GM23248 (cell line): ENCODE measurements around the gene NFYA. TPM values are rescaled to one million over a fixed set of nuclear protein-coding genes. Genes with fewer than 3 reads are reported as not detected.

Experiments
- DNase-seq: peaks from one replicate; pipeline ENCODE4 v3.0.0-alpha.2; 2015
- H2AFZ ChIP-seq: fragments of 200-600 bp; sonication (generic); 2 replicates; pipeline ENCODE4 v1.6.1; 2016; ENCODE audit warnings: antibody characterized with exemption
- H3F3A ChIP-seq: fragments of 200-600 bp; sonication (generic); 2 replicates; pipeline ENCODE4 v1.6.1; 2016; ENCODE audit warnings: mild to moderate bottlenecking, antibody characterized with exemption, mixed run types; ENCODE audit not compliant: insufficient read depth
- H3K27ac ChIP-seq: fragments of 200-600 bp; sonication (generic); 2 replicates; pipeline ENCODE4 v1.5.1; 2016; ENCODE audit warnings: mild to moderate bottlenecking
- H3K27me3 ChIP-seq: fragments of 200-600 bp; sonication (generic); replicated peaks from 2 replicates; pipeline ENCODE4 v1.6.1; 2016; ENCODE audit warnings: mild to moderate bottlenecking; ENCODE audit not compliant: insufficient read depth
- H3K36me3 ChIP-seq: fragments of 200-600 bp; sonication (generic); 2 replicates; pipeline ENCODE4 v1.6.1; 2016; ENCODE audit warnings: low read depth, mild to moderate bottlenecking
- H3K4me1 ChIP-seq: fragments of 200-600 bp; sonication (generic); 2 replicates; pipeline ENCODE4 v1.6.1; 2016; ENCODE audit warnings: mild to moderate bottlenecking; ENCODE audit not compliant: insufficient read depth
- H3K4me2 ChIP-seq: fragments of 200-600 bp; sonication (generic); one replicate; pipeline ENCODE4 v1.6.1; 2016; ENCODE audit warnings: mild to moderate bottlenecking; ENCODE audit not compliant: unreplicated experiment
- H3K4me3 ChIP-seq: fragments of 200-600 bp; sonication (generic); 2 replicates; pipeline ENCODE4 v1.5.1; 2016; ENCODE audit warnings: mild to moderate bottlenecking
- H3K79me2 ChIP-seq: fragments of 200-600 bp; sonication (generic); 2 replicates; pipeline ENCODE4 v1.6.1; 2016; ENCODE audit warnings: mild to moderate bottlenecking; ENCODE audit not compliant: insufficient read depth
- H3K9ac ChIP-seq: fragments of 200-600 bp; sonication (generic); 2 replicates; pipeline ENCODE4 v1.6.1; 2016; ENCODE audit warnings: mild to moderate bottlenecking
- H3K9me2 ChIP-seq: fragments of 200-600 bp; sonication (generic); 2 replicates; pipeline ENCODE4 v1.6.1; 2016; ENCODE audit warnings: mixed run types, mild to moderate bottlenecking, moderate library complexity; ENCODE audit not compliant: insufficient read depth
- H3K9me3 ChIP-seq: fragments of 200-600 bp; sonication (generic); one replicate; pipeline ENCODE4 v1.6.1; 2017; ENCODE audit warnings: low read depth
- H4K20me1 ChIP-seq: fragments of 200-600 bp; sonication (generic); 2 replicates; pipeline ENCODE4 v1.6.0; 2016; ENCODE audit not compliant: insufficient read depth
- EZH2 ChIP-seq: fragments of 200-600 bp; sonication (generic); IDR thresholded peaks from 2 replicates; pipeline ENCODE4 v1.6.1; 2018; ENCODE audit warnings: antibody characterized with exemption, mild to moderate bottlenecking; ENCODE audit not compliant: insufficient read depth, poor library complexity, severe bottlenecking
- EZH2phosphoT487 ChIP-seq: fragments of 200-600 bp; sonication (generic); IDR thresholded peaks from 2 replicates; pipeline ENCODE4 v1.6.1; 2018; ENCODE audit warnings: antibody characterized with exemption, moderate library complexity, mild to moderate bottlenecking, low read depth; ENCODE audit not compliant: insufficient read depth
- WGBS, 2 experiments: methylation state at CpG; one replicate each; pipeline ENCODE4 v1.1.6; 2015 to 2017; ENCODE audit warnings: low lambda C conversion rate in 2 of 2, low coverage in 1 of 2; ENCODE audit errors: missing lambda C conversion rate in 2 of 2; 5-methylcytosine and 5-hydroxymethylcytosine counted together
- in situ Hi-C: fragments of 300-500 bp; cut with MboI; formaldehyde crosslinking; loops from 2 replicates; pipeline ENCODE4 v1.15.0; 2020
- polyA plus RNA-seq: library from polyadenylated mRNA; unstranded; fragments of >200 nt; fragmentation: Nextera tagmentation; extraction: Ambion mirVana; gene quantifications from 2 replicates; pipeline ENCODE4 v1.2.1, GENCODE V29; 2016
- total RNA-seq: library from RNA; depleted of rRNA; stranded (reverse); fragments of >200 nt; shearing (Covaris generic); gene quantifications from 2 replicates; pipeline ENCODE4 v1.2.3, GENCODE V29; 2014

NFYA gene
- total and polyA plus RNA-seq, 2 experiments from 2014 or later, result 8.8 to 9.4 TPM

DNA sequence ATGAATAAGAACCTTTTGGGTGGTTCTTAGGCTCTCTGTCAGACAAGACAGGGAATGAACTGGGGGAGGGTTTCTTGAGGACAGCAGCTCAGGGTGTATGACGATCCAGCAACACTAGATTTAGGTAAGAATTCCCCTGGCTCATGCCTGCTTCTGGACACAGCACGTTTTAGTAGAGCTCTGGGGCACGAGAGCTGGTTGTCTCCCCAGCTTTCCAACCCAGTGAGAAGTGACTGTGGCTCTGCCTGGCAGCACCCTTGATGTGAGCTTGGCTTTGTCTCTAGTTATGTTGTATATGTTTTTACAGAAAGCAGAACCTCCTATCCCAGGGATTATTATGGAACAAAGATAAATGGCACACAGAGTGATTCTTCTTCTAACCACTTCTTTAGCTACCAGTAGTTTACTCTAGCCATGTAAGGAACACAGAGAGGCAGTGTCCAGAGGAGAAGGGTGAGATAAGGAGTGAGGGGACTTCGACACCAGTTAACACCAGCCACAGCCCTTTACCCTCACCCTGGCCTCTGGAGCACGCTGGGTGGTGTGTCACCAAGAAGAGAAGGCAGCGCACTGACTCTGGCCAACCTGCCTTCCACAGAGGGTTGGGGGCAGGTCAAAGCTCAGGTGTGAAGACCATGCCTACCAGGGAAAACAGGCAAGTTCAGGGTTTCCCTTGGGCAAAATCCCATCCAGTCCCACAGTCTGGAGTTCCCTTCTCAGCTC lies 15.8 kb upstream of the NFYA start:
- H3F3A ChIP-seq, result peaks cover 7% of the 10 kb centered on the region; the same call in 1 of the 2 replicates
- no peaks in the 10 kb centered on the region for H3K36me3 ChIP-seq
- 88 to 92% methylated on average over 6 of the region's 6 CpGs for WGBS, 2 experiments
- no peak overlapping the region for H2AFZ ChIP-seq
- no peak for DNase-seq
- H3K27me3 ChIP-seq, result no peaks in the 10 kb centered on the region
- H3K4me3 ChIP-seq, result no peak overlapping the region
- no peaks in the 10 kb centered on the region for H4K20me1 ChIP-seq
- H3K4me2 ChIP-seq, result no peak overlapping the region
- no peak overlapping the region for H3K9ac ChIP-seq
- peaks cover 7% of the 10 kb centered on the region; the same call in 1 of the 2 replicates for H3K4me1 ChIP-seq
- no peak for TF ChIP-seq EZH2
- TF ChIP-seq EZH2phosphoT487, result no peak
- no peaks in the 10 kb centered on the region for H3K9me3 ChIP-seq
- no peak overlapping the region for H3K27ac ChIP-seq
- no peaks in the 10 kb centered on the region for H3K79me2 ChIP-seq
- H3K9me2 ChIP-seq, result no peaks in the 10 kb centered on the region
- in situ Hi-C loops, result no loop called here

DNA sequence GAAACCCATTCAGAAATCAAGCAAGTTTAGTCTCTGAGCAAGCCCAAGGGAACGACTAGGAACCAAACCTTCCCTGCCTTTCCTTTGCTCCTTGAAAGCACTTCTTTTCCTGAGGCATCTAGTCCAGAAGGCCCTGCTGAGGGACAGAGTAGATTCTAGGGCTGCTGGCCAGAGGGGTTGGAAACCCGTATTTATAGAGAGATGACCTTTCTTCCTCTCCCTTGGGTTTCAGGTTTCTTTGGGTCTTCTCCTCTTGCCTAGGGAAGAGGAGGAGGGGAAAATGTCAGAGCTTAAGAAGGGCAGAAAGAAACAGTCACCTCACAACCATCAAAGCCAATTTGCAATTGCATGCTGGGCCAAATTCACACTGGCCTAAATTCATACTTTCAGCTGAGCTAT lies 14.0 kb upstream of the NFYA start:
- Histone ChIP-seq H3K27ac (no peak overlapping the region), H3F3A (peaks cover 7% of the 10 kb centered on the region; the same call in 1 of the 2 replicates), H3K4me2 (no peak overlapping the region), H2AFZ (no peak overlapping the region), H4K20me1 (no peaks in the 10 kb centered on the region), H3K4me1 (peaks cover 7% of the 10 kb centered on the region; the same call in 1 of the 2 replicates), H3K36me3 (no peaks in the 10 kb centered on the region), H3K9me3 (no peaks in the 10 kb centered on the region), H3K79me2 (no peaks in the 10 kb centered on the region), H3K27me3 (no peaks in the 10 kb centered on the region), H3K9ac (no peak overlapping the region), H3K4me3 (no peak overlapping the region), H3K9me2 (no peaks in the 10 kb centered on the region)
- DNase-seq, result no peak
- TF ChIP-seq EZH2phosphoT487 (no peak), EZH2 (no peak)
- 54 to 60% methylated on average over 2 of the region's 2 CpGs for WGBS, 2 experiments
- in situ Hi-C loops, result no loop called here

DNA sequence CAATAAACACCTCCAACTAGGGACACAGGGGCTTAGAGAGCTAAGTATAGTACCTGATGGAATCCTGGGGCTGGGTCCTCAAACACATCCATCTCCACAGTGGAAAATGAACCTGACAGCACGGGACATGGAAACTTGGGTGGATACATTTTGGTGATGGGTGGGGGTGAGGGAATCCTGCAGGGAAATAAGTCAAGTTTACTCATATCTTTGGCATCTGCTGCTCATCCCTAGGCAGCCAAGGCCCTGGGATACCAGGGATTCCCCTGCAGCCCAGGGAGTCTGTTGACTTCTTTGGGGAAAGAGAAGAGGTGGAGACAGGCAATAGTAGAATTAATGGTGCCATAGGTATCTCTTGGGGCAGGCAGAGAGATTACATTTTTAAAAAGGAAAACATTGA lies 13.2 kb upstream of the NFYA start:
- H3K4me3 ChIP-seq, result no peak overlapping the region
- H4K20me1 ChIP-seq, result no peaks in the 10 kb centered on the region
- no peaks in the 10 kb centered on the region for H3K9me2 ChIP-seq
- H3F3A ChIP-seq, result peaks cover 7% of the 10 kb centered on the region; the same call in 1 of the 2 replicates
- no peaks in the 10 kb centered on the region for H3K9me3 ChIP-seq
- H3K27me3 ChIP-seq, result no peaks in the 10 kb centered on the region
- no peak overlapping the region for H3K4me2 ChIP-seq
- peak; percentile 62 for DNase-seq
- no peaks in the 10 kb centered on the region for H3K79me2 ChIP-seq
- no peak overlapping the region for H3K27ac ChIP-seq
- WGBS, 2 experiments, result 41 to 53% methylated on average over 1 of the region's 1 CpG
- H3K4me1 ChIP-seq, result peaks cover 7% of the 10 kb centered on the region; the same call in 1 of the 2 replicates
- H3K36me3 ChIP-seq, result no peaks in the 10 kb centered on the region
- no peak overlapping the region for H3K9ac ChIP-seq
- in situ Hi-C loops, result no loop called here
- TF ChIP-seq EZH2phosphoT487 (no peak), EZH2 (no peak)
- H2AFZ ChIP-seq, result no peak overlapping the region

DNA sequence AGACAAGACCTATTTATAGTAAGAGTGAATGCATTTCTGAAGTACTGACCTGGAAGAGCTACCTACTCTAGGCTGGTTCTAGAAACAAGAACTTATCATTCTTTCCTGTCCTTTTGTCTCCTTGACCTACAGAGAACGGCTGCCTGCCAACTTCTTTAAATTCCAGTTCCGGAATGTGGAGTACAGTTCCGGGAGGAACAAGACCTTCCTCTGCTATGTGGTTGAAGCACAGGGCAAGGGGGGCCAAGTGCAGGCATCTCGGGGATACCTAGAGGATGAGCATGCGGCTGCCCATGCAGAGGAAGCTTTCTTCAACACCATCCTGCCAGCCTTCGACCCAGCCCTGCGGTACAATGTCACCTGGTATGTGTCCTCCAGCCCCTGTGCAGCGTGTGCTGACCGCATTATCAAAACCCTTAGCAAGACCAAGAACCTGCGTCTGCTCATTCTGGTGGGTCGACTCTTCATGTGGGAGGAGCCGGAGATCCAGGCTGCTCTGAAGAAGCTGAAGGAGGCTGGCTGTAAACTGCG lies 11.5 kb upstream of the NFYA start:
- H3K9ac ChIP-seq, result no peak overlapping the region
- in situ Hi-C loops, result no loop called here
- peaks cover 7% of the 10 kb centered on the region; the same call in 1 of the 2 replicates for H3K4me1 ChIP-seq
- H3K4me3 ChIP-seq, result no peak overlapping the region
- WGBS, 2 experiments, result 93 to 96% methylated on average over 13 of the region's 13 CpGs
- H3K36me3 ChIP-seq, result no peaks in the 10 kb centered on the region
- no peaks in the 10 kb centered on the region for H3K9me3 ChIP-seq
- H3K27me3 ChIP-seq, result no peaks in the 10 kb centered on the region
- no peak for TF ChIP-seq EZH2phosphoT487
- no peak for TF ChIP-seq EZH2
- peaks cover 7% of the 10 kb centered on the region; the same call in 1 of the 2 replicates for H3F3A ChIP-seq
- no peaks in the 10 kb centered on the region for H3K9me2 ChIP-seq
- H3K79me2 ChIP-seq, result no peaks in the 10 kb centered on the region
- H2AFZ ChIP-seq, result no peak overlapping the region
- no peak overlapping the region for H3K27ac ChIP-seq
- H3K4me2 ChIP-seq, result no peak overlapping the region
- DNase-seq, result no peak
- no peaks in the 10 kb centered on the region for H4K20me1 ChIP-seq
